HG02571 (cell line): ENCODE results near the gene LRP6.
"Not testable (repeated sequence)": the region's sequence is repeated elsewhere in the genome, so short reads cannot be mapped to it uniquely, and the experiment has no call there.

Experiments used
- ATAC-seq: cut with Tn5 transposase; IDR thresholded peaks from one replicate; pipeline ENCODE4 v1.9.1; 2021; ENCODE audit warnings: mild to moderate bottlenecking, moderate library complexity; ENCODE audit not compliant: unreplicated experiment

LRP6 gene

DNA sequence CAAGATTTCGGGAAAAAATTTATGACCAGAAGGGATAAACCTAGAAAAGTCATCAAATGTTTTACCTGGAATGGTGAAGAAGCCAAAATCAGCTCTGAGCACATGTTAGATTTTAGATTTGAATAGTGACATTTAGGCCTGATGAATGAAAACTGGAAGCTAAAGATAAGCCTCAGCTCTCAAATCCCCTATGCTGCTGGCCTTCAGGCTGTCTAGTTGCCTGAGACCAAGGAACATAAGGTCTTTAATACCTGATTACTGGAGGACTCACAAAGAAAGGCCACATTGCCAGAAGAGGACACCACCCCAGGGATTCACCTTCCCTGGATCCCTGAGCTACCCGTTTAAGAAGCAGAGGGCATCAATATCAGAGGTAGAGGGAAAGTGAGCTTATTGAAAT lies 139.5 kb downstream of the LRP6 start:
- ATAC-seq, result no peak

DNA sequence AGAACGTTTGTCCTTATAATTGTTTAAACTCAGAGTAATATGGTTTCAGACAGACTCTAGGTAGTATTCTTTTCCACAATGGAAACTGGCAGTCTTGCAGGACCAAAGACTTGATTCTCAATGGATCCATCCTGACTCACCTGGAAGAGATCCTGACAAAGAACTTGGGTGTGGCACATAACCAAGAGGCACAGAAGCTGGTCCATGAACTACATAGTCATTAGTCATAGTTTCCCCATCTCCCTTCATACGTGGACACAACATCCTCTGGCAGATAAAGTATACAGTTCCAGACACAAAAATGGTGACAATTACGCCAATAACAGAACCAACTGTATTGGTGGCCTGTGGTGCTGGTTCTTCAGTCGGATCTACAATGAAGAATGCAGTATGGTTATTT lies 140.3 kb downstream of the LRP6 start:
- no peak for ATAC-seq

DNA sequence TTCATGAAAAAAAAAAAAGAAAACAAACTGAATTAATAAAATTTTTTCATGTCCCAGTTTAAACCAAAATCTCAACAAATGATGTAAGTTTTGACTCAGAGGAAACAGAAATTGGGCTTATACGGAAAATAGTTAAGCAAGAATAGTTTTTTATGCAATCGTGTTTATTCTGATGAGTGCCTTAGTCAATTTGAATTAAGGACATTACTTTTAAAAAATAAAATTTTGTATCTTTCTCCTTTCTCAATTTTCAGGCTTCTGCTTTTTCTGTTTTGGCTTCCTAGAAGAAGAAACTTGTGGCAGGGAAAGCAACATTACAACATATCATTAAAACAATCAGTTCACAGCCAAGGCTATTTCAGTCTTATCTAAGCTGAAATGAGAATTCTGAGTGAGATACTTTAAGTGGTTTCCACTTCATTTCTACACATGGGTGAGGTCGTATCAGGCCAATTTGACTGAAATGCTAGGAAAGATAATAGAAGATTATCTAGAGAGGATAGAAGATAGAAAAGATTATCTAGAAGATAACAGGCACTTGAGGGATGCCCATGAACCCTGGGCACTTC lies 143.7 kb downstream of the LRP6 start:
- ATAC-seq, result no peak

DNA sequence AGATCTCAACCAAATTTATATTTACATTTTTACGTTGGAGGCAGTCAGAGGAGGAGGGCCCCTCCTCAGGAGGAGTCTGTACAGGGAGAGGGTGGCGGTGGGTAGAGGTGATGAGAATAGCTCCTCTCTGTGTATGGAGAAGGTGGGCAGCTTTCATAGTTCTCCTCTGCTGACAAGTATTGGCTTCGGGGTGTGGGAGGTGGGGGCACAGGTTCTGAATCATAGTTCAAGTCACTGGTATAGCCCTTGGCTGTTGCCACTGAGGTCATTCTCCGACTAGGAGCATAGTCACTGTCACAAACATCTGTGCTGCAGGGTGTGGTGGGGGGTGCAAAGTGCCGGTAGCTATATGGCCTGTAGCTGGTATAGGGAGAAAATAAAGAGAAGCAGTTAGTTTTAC lies 145.8 kb downstream of the LRP6 start:
- no peak for ATAC-seq

DNA sequence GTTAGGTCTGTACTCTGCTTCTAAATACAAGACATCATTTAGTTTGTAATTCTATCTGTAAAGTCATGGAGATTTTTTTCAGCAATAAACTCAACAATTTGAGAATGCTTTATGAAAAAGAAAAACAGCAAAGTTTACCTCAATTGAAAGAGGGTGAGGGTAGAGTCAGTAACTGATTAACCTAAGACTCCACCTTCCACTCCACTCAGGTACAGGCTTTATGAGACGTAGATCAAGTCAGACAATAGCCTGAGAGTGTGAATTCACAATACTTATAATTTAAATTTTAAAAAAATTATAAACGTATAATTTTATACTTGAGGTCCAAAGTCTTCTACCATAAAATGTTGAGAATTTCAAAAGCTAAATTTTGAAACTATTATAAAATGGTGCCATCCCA lies 150.2 kb downstream of the LRP6 start:
- no peak for ATAC-seq

DNA sequence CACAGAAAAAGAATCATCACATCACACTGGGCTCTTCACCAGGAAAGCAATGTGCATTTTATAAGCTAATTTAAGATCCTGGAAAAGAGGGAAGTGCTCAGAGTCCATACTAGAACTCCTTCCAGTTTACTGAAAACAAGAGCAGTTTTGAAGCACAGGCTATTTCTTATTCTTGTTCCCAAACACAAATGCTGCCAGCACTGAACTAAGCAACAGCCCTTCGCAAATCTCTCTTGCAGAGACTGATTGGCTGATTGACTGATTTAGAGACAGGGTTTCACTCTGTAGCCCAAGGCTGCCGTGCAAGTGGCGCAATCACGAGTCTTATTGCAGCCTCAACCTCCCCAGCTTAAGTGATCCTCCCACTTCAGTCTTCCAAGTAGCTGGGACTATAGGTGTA lies 151.3 kb downstream of the LRP6 start:
- no peak for ATAC-seq

DNA sequence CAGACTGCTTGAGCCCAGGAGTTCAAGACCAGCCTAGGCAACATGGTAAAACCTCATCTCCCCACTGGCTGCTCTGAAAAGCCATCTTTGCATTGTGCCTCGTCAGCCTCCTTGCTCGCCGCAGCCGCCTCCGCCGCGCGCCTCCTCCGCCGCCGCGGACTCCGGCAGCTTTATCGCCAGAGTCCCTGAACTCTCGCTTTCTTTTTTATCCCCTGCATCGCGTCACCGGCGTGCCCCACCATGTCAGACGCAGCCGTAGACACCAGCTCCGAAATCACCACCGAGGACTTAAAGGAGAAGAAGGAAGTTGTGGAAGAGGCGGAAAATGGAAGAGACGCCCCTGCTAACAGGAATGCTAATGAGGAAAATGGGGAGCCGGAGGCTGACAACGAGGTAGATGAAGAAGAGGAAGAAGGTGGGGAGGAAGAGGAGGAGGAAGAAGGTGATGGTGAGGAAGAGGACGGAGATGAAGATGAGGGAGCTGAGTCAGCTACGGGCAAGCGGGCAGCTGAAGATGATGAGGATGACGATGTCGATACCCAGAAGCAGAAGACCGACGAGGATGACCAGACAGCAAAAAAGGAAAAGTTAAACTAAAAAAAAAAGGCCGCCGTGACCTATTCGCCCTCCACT lies 155.8 kb downstream of the LRP6 start:
- not testable (repeated sequence) for ATAC-seq

DNA sequence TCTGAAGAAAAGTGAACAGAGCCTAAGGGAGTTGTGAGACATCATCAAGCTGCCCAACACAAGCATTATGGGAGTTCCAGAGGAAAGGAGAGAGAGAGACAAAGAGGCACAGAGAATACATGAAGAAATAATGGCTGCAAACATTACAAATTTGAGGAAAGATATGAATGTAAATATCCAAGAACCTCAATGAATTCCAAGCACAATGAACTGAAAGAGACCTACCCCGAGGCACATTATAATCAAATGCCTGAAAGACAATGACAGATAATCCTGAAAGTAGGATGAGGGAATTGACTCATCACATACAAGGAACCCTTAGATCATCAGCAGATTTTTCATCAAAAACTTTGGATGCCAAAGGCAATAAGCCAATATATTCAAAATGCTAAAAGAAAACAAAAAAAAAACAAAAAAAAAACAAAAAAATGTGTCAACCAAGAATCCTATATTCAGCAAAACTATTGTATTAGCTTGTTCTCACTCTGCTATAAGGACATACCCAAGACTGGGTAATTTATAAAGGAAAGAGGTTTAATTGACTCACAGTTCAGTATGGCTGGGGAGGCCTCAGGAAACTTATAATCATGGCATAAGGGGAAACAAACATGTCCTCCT lies 158.3 kb downstream of the LRP6 start:
- no peak for ATAC-seq

DNA sequence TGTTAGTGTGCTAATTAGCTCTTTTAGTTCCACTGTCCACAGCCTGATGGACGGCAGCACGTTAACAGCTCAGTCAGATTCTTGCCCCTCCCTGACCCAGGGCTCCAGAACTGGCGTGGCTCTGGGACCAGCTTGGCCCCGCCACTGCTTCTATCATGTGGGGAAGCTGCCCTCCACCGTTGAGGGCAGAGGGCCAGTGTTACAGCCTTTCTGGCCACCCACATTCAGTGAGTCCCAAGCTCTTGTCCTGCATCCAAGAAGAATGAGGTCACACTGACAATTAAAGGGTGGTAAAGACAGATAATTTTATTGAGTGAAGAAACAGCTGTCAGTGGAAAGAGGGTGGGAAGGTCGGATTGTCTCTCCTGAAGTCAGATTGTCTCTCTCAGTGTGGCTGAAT lies 159.2 kb downstream of the LRP6 start:
- no peak for ATAC-seq

DNA sequence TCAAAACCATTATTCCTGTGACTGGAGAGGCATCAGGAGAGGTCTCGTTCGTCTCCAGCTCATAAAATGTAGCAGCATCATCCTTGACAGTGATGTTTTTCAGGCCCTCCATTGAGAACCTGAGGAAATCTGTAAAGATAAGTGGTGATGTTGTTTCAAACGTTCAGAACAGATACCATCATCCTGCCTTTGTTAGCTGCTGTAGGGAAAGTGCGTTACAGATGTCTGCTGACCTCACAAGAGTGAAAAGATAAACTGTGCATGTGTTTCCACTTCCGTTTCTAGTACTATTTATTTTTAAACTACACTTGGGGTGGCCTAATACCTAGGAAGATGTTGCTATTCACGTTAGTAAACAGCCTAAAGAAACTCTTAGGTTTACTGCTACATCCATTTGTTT lies 167.7 kb downstream of the LRP6 start:
- ATAC-seq, result no peak

DNA sequence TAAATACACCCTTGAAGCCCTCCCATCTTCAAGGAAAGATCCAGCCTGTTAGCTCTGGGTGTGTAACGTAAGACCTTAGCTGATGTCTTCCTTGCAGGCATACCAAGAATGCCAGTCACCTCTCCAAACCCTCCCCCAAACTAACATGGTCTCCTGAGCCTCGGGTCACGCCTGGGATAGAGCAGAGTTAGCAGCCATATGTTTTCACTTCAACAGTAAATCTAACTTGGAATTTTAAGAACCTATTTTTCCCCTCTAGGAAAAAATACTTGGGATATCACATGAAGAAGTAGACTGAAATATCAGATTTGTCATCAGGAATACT lies 168.2 kb downstream of the LRP6 start:
- ATAC-seq, result no peak

DNA sequence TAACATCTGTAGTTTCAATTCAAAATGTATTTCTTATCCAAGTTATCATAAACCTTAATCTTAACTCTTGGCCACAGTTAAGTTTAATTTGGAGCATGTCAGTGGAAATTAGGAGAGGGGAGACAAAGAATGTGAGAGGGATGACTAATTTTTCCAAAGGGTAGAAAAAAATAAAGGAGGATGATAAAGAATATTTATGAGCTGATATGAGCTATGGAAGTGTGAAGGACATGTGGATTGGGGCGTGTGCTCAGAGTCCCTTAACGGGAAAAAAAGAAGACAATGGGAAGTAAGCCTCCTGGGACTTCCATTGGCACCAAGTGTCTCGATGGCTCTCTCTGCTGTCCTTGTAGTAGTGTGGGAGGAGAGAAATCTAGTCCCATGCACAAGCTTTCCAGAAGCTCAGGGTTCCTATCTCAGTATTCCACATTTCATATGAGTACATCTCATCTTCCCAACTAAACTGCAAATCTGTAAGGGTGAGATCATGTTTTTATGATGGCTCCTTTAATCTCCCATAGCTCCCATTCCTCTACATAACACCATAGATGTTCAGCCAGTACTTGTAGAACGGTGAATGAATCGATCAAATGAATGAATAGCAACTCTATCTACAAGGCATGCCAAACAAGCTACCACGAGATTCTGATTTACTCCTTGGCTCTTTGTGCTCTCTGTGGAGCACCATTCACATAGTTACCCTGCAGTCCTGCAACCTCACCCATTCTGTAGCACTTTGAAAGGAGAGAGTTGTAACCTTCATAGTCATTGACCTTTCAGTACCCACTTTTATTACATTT lies 168.8 kb downstream of the LRP6 start:
- no peak for ATAC-seq

DNA sequence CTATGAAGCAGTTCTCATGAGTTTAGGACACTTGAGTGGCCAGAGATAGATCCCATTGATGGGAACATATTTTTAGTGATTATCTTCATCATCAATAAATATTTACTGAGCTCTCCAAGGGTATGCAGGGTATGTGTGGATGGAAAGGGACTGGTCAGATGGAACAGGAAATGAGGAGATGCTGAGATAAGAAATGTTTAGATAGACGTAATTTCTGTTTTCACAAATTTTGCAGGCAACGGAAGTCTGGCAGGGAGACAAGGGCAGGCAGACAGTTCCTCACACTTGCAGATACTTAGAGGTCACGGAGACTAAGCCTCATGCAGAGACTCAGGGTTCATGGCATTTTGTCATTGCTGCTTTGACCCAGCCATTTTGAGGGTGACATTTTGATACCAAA lies 171.8 kb downstream of the LRP6 start:
- ATAC-seq, result no peak

DNA sequence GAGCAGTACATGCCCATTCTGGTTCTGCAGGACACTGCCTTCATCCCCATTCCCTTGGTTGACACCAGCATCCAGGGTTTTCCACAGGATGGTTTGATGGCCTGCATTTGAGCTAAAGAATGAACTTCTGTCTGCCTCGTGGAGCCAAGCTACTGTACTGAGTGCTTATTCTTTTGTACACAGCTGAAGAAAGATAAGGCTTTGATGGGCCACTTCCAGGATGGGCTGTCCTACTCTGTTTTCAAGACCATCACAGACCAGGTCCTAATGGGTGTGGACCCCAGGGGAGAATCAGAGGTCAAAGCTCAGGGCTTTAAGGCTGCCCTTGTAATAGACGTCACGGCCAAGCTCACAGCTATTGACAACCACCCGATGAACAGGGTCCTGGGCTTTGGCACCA lies 172.4 kb downstream of the LRP6 start:
- no peak for ATAC-seq

DNA sequence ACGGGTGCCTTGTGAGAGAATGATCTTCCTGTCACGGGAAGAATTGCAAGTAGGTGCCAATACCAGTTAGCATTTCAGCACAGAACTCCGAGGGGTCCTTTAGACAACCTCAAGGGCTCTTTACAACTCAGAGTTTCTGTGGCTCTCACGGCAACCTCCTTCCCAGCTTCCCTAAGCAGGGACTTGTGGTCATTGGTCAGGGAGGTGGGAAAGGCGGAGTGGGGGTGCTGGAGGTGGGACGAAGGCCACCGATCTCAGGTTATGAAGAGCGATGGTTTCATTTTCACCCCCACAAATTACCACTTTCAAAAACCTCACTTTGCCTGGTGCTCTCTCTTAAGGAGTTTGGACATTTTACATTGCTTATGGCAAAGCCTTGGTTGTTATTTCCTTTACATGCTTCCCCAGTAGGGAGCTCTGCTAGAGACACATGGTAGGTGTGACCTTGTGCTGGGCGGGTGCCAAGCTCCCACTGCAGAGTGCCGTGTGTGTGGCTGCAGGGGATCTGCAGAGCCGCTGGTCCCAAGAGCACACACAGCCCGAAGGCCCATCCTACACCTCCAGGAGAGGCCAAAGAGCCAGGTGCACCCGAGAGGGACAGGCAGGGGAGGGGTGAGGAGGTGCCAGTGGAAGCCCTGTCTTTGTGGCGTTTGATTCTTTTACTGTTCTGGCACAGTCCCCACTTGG lies 174.7 kb downstream of the LRP6 start:
- ATAC-seq, result no peak

DNA sequence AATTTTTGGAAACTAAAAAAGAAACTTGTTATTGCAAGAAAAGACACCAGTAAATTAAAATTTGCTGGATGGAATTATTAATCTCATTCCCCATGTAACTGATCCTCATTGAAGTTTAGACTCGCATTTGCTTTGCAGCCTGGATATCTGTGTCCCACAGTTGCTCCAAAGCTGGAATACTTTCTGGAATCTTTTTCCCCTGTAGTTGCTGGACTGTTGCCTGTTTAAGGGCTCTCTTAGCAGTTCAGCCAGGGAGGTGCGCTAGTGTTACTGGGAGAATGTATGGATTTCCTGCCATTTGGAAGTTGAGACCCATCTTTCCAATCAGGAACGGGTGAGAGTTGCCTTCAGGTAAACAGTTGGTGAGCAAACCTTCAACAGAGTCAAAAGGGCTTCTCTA lies 175.8 kb downstream of the LRP6 start:
- ATAC-seq, result no peak

DNA sequence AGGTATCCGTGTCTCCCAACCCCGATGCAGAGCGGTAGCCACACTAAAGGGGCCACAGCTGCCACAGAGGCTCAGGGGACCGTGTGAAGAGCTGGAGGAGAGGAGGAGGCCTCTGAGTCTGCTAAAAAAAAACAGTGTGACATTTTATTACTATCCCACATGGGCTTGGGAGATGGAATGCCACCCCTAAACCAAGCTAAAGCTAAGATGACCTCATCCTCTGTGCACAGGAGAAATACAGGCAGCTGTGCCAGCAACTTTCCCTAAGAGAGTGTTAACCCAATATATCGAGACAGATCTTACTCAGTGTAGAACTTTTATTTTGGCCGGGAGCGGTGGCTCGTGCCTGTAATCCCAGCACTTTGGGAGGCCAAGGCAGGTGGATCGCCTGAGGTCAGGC lies 178.1 kb downstream of the LRP6 start:
- no peak for ATAC-seq

DNA sequence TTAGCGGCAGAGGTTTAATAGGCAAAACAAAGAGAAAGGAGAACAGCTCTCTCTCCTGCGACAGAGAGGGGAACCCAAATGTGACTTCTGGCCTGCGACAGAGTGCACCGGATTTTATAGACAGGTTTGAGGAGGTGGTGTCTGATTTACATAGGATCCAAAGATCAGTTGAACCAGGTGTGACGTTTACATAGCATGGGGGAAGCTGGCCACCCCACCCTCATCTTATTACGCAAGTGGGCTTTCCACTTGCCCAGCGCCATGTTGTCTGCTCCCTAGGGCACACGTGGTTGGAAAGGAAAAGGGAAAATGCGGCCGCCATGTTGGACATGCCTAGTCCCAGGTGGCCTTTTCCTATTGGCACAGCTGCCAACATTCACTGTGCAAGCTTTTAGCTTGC lies 178.7 kb downstream of the LRP6 start:
- no peak for ATAC-seq

DNA sequence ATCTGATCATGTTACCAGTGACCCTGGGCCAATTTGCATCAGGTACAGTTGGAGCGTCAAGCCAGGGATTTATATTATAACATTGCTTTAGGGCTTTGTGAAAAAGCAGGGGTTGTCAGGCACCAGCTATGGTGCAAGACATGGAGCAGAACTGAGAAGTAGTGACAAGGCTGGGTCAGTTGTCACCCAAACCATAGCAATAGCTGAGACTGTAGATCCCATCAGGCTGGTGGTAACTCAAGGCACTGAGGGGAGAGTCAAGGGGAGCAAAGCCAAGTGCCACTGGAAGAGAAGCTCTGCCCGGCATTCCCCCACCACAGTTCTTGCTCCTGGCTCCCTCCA lies 179.2 kb downstream of the LRP6 start:
- no peak for ATAC-seq

DNA sequence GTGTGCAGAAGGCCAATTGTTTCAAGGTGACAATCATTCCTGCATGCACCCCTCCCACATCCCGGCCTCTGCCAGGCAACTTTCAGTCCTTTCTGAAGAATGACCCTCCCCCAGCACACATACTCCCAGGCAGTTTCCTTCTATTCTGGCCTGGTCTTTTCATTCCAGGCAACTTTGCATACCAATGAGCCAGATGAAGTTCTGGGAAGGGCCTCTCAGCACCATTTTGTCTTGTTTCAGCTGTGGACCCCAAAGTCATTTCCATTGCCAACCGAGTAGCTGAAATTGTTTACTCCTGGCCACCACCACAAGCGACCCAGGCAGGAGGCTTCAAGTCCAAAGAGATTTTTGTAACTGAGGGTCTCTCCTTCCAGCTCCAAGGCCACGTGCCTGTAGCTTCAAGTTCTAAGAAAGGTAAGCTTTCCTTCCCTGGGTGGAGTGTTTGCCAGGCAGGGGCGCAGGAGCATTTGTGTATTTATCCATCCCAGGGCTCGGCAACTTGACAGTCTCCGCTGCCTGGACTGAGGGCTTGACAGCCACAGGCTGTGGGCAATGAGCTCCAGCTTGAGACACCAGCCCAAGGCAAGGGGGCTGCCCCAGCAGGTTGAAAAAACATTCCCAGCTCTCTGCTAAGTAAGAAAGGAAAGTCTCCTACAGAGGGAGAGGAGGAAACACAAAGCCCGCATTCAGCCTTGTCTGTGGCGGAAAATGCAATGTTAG lies 179.7 kb downstream of the LRP6 start:
- no peak for ATAC-seq

DNA sequence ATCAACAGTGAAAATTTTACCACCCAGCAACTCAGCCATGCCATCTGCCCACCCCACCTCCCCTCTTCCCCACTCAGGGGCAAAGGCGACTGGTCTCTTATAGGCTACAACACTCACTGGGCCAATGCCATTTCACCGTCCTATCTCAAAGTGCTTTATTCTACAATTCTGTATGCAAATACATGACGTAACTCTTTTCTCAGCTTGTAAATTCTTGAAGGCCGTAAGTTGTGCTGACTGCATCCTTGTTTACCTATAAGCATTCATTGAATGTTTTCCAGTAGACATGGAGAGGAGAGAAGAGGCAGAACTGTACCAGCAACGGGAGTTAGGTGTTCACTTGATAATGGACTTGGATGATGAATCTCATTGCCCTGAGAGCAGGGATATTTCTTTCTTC lies 180.5 kb downstream of the LRP6 start:
- no peak for ATAC-seq
